Iris pigment epithelial cell (primary cell): ENCODE measurements around the gene TMEM134.

ENCODE experiments used
- DNase-seq: peaks from one replicate; pipeline ENCODE4 v3.0.0-alpha.2; 2011; ENCODE audit warnings: low read depth

TMEM134 gene

GRCh38 chr11:67500831-67501715 is 32.0 kb upstream of the TMEM134 start:
- DNase-seq: peak; percentile 9

- DNase-seq: no peak
These were observed 31.4 kb upstream of the TMEM134 start for GRCh38 chr11:67500484-67500821.

- no peak for DNase-seq
These were observed 30.9 kb upstream of the TMEM134 start for GRCh38 chr11:67499808-67500483.

DNA sequence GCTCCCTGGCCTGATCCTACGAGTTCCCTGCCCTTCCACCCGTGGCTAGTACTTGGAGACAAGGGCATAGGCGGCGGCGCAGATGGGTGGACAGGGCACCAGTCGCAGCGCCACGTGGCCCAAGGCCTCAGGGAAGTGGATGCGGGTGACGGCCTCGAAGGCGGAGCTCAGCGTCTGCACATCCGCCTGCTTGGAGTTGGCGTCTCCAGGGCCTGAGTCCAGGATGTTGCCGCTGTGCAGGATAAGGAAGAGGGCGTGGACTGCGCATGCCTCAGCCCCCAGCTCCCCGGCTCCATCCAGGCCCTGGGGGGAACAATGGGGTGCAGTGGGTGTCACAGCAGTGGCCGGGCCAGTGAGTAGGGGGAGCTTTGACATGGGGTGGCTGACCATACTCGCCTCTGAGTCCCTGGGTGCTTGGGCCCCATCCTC is 29.5 kb upstream of the TMEM134 start:
- DNase-seq: no peak

DNA sequence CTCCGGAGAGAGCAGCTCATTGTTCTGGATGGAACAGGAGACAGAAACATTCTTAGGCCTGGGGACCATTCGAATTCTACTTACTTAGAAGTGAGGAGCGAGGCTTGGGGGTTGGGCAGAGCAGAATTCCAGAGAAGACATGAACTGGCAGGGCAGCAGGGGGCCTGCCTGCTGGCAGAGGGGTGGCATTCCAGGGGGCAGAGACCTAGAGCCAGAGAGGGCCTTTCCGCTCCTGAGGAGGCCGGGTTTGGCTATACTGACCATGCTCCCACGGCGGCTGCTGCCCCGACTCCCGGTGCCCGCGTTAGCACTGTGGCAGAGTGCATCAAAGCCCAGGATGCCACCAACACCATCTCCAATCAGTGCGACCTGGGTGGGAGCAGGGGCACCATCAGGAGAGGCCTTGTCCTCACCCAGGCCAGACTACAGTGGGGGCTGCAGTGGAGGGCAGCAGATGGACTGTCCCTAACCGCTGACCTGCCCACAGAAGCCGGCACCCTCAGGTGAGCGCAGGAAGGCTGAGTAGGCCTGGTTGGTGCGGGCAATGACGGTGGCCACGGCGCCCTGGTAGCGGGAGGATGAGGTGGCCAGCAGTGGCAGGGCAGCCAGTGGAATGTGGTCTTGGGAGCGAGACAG is 28.7 kb upstream of the TMEM134 start:
- DNase-seq: no peak

GRCh38 chr11:67496113-67496512 is 27.1 kb upstream of the TMEM134 start:
- DNase-seq: no peak

GRCh38 chr11:67495234-67496005 is 26.4 kb upstream of the TMEM134 start:
- DNase-seq: no peak

GRCh38 chr11:67494371-67495233 is 25.6 kb upstream of the TMEM134 start:
- no peak for DNase-seq

DNA sequence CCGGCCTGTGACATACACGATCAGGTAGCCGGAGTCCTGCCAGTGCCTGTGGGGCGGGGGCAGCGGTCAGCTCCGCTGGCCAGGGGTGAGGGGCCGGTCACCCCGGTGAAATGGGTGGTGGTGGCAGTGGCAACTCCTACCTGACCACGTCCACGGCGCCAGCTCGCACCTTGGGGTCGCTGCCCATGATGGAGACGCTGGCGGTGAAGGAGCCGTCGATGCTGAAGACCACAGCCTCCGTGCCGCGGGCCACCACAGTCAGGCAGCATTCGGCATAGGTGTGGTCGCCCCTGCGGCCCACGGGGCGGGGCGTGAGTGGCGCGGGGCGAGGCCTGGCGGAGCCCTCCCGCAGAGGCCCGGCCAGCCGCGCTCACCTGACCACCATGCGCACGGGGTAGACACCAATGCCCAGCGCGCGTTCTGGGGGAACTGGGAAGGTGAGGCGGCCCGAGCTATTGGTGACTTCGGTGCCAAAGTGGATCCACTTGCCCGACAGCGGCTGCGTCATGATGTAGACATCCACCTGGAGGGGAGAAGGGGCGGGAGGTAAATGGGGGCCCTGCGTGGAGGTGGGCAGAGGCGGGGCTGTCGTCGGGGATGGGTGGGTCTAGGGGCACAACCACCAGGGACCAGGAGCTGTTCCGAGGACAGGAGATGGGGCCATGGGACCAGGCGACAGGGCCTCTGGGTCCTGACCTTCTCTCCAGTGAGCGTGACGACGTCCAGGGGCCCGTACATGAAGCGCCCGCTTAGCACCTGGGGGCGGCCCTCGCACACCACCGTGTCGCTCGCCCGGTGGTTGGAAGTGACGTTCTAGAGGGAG is 24.7 kb upstream of the TMEM134 start:
- DNase-seq: no peak

DNA sequence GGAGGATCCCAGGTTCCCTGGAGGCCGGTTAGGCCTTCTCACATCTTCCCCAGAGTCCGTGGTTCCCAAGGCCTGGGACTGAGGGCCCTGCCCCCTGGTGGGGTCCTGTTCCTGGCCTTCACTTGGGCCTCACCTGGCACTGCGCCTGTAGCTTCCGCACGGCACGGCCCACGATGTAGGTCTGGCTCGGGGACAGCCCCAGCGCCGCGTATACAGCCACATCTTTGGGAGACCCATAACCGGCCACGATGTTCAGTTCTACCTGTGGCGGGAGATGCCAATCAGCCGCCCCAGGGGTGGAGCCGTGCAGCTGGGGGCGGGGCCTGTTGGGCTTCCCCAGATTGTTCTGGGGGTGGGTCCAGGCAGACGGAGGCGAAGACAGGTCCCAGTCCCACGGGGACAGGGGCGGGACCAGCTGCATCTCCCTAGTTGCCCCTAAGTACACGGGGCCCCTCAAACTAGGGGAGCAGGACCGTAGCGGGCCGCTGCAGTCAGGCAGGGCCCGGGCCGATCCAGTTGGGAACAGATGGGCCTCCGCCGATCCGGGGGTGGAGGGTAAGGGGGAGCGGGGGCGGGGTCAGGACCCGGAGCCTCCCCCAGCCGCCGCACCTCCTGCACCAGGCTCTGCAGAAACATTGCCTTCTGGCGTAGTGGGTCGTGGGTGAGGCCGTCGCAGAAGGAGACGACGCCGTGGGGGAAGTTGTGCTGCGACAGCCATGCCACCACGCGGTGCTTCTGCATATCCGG is 23.9 kb upstream of the TMEM134 start:
- DNase-seq: no peak

- no peak for DNase-seq
These were observed 23.1 kb upstream of the TMEM134 start for GRCh38 chr11:67492069-67492727.

DNA sequence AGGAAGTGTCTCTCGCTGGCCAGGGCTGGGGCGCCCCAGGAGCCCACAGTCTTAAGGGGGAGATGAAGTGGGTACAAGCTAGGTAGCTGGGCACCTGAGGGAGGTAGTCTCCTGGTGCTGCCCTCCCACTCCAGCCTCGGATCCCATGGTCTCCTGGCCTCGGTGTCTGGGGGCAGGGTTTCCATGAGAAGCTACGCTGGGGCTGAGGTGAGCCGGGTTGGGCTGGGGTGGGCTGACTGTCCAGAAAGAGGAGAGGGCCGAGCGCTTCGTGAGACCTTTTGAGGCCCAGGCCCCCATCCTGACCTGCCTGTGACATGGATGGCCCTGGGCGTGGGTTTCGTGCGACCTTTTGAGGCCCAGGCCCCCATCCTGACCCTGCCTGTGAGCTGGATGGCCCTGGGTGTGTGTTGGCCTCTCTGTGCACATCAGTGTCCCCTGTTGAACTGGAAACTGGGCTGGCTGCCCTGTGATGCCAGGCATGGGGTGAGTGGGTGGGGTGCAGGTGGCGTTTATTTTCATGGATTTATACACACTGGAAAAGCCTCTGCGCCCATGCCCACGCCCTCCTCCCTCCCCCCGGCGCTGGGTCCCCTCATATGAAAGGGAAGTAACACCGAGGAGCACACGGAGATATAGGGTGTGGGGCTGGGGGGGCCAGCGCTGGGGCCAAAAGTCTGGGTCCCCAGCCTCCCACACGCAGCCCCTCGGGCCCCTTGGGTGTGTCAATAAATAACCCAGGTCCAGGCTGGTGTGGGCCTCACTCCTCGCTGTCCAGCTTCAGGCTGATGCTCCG is 22.4 kb upstream of the TMEM134 start:
- DNase-seq: no peak

- no peak for DNase-seq
These were observed 21.6 kb upstream of the TMEM134 start for GRCh38 chr11:67490727-67491065.

DNA sequence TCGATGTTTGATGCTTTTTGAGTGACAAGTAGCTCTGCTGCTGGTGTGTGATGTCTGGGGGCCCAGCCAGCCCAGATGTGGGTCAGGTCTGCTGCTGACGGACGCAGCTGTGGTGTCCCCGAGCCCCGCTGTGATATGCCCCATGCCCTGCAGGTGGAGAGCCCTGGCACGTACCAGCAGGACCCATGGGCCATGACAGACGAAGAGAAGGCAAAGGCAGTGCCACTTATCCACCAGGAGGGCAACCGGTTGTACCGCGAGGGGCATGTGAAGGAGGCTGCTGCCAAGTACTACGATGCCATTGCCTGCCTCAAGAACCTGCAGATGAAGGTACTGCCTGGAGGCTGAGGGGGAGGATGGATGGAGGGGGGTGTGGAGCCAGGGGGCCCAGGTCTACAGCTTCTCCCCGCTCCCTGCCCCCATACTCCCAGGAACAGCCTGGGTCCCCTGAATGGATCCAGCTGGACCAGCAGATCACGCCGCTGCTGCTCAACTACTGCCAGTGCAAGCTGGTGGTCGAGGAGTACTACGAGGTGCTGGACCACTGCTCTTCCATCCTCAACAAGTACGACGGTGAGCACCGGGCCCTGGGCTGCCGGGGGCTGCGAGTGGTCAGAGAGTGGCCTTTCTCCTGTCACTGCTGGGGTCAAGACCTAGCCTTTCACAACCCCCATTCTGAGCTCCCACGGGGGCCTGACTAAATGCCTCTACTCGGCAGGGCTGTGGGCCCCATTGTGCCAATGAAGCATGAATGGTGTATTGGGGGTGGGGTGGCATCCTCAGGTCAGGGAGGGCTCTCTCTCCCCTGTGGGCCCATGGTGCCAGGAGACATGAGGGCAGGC is 21.1 kb upstream of the TMEM134 start:
- DNase-seq: no peak

- DNase-seq: no peak
These were observed 20.3 kb upstream of the TMEM134 start for GRCh38 chr11:67489203-67489884.

DNA sequence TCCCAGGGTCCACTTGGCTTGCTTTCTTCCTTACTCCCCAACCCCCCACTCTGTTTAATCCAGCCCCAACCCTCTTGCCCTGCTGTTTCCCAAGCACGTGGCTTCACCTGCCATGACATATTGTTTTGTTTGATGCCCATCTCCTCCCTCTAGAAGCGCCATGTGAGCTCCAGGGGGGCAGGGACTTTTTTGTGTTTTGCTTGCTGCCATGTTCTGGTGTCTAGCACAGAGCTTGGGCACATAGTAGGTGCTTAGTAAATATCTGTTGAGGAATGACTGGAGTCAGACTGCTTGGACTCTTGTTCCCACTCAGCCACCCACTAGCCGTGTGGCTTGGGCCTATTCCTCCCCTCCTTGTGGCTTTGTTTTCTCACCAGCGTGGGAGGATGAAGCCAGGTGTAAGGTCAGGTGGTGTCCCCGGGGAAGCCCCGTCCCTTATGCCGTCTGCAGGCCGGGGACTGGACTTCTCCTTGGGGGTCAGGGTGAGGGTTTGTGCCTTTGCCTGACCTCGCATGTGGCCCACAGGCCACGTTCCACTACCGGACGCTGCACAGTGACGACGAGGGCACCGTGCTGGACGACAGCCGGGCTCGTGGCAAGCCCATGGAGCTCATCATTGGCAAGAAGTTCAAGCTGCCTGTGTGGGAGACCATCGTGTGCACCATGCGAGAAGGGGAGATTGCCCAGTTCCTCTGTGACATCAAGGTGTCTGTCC is 17.6 kb upstream of the TMEM134 start:
- no peak for DNase-seq
